HG03460 (cell line): ENCODE data around the gene PARS2.

Experiments used
- ATAC-seq: cut with Tn5 transposase; IDR thresholded peaks from one replicate; pipeline ENCODE4 v1.9.1; 2021; ENCODE audit not compliant: unreplicated experiment

The PARS2 gene

DNA sequence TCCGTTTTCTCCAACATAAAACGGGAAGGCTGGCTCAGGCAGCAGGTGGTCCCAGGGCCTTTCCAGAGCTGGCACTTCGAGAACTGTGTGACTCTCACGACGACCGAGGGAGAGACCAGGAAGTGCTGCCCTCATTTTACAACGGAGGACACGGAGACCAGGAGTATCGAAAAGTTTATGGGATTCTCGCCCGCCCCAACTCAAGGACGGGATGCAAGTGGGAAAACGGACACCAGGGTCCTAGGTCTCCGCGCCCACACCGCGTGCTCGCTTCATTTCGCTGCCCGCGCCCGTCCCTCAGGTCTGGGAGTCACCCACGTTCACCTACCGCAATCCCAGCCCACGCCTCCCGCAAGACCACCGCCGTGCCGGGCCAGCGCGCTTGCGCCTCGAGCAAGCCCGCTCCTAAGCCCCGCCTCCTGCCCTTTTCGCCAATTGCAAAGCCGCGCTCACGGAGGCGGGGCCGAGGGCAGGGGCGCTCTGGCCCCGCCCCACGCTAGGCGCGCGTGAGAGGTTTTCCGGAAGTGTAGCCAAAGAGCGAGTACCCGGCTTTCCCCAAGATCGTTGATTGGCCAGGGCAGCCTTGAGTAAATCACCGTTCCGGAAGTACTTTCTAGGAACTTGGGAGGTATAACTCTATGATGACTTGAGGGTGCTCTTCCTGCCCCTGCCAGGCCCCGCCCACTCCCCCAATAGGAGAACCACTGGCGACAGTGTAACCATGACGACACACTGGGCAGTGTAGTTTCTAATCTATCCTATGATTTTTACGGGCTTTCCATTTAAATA, at the start of gene PARS2:
Gene PARS2 (minus strand): TSS at position 391 of the 789 bp plus-strand sequence. CDS start 5,362 bp downstream, outside the sequence.
- peak; percentile 95 for ATAC-seq

DNA sequence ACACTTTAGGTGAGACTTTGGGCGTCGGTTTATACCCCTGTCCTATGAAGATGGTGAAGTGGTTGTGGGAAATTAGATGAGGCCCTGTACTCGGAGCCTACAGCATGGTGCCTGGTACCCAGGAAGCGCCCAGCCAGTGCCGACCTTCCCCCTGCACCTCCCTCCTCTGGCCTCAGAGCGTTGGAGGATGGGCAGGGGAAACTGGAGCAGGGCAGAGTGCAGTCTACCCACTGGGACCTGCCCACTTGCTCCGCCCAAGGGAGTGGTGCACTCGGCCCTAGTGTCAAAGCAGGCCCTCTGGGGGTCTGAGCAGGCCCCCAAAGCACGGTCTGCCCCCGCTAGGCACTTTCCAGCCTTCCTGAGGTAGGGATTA, 49.8 kb upstream of the PARS2 start:
- no peak for ATAC-seq

DNA sequence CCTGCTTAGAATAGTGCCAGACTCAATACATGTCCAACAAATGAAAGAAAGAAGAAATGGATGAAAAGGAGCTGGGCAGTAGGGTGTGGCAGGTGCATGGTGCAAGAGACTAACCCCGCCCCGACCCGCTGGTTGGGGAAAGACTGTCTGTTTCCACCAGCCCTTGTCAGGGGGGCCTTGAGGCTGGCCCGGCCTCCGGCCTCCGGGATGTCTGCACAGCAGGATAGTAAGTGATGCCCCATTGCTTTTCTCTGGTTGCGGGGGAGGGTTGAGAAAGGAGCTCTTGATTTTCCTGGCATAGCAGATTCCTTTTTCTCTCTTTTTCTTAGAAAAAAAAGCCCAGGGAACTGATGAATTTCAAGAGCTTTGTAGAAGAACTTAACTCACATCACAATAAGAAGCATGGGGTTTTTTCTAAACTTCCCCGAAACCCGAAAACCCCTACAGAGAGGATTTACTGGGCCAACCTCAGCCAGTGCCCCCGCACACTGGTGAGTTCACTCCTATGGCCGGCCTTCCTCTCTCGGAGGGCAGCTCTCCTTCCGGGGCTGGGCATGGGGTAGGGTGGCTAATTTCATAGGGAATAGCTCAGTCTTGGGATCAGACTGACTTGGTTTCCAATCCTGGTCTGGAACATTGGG, 49.3 kb upstream of the PARS2 start:
- ATAC-seq = no peak

DNA sequence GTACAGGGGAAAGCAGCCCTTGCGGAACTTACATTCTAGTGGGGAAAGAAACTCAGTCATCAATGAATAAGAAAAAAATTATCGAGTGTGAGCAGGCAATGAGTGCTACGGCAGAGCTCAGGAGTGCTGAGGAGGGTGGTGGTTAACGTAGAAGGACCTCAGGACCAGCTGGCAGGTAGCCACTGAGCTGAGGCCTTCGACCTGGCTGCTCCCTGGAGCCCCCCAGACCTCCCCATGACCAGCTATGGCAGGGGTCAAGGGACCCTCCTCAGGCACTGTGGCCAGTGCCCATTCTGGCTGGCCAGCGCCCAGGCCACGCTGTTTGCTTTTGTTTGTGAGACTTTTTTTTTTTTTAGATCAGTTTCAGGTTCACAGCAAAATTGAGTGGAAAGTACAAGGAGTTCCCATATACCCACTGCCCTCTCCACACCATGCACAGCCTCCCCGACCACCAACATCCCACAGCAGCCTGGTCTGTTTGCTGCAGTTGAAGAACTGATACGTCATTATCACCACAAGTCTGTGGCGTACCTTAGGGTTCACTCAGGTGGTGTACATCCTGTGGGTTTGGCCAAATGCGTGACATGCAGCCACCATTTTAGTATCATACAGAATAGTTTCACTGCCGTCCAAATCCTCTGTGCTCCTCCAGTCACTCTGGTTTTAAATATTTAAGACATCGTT, 48.6 kb upstream of the PARS2 start:
- no peak for ATAC-seq

DNA sequence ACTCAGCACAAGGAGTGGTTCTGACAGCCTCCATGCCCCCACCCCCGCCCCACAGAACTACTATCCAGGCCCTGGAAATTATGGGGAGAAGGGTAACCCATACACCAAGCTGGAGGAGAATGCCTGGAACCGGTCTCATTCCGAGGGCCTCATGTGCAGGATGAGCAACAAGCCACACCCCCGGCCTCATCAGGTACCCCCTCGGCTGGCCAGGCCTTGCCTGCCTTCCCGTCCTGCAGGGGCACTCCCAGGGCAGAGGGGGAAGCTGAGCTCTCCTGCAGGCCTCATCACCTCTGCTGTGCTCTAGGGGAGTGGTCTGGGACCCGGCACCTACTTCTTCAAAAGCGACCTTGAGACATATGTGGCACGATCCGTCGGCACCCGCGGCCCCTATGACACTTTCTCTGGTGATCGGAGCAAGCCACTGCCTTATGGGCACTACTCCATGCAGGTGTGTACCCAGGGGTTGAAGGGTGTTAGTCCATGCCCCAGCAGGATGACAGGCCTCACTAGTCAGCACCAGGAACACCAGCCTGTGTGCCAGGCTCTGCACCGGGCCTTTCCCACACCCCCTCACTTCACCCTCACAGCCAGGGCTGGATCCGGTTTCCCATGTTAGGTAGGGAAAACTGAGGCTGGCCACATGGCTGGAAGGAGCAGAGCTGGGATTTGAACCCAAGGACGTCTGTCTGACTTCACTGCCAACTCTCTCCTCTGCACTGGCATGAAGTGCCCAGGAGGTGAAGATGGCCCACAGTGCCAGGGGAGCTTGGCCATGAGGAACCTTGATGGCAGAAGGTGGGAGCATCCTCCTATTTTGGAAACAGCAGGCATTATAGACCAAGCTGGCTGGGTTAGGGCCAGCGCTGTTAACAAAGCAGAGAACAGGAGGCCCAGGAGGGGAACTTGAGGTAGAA, 47.7 kb upstream of the PARS2 start:
- no peak for ATAC-seq

- no peak for ATAC-seq
Observed at GRCh38 chr1:54811066-54811465, 46.7 kb upstream of the PARS2 start.

DNA sequence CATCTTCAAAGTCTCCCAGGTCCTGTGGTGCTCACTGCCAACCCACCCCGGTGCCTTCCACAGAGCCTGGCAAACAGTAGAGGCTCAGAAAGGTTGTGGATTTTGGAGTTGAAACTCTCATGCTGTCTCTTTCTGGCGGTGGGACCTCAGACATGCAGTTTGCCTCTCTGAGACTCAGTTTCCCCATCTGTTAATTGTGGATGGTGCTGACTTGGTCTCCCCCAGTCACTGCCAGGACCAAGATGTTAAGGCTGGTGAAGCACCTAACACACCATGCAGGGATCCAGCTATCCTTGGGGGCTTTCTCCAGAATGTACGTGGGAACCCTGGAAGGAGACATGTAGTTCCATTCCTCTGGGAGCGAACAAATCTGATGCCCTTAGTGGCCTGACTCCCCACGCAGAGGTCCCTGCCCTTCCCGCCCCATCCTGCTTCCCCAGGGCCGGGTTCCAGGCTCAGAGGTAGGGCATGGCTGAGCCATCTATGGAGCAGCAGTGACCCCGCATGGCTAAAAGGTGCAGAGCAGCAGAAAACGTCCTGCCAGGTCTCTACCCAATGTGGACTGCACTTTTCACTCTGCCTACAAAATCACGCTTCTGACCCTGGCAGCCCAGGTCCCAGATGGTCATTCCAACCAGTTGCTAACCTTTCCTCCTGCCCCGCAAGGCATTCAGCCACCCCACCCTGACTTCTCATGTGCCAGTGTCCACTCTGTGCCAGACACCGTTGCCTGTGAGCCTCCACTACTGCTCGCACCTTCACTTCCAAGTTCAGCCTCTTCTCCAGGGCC, 46.0 kb upstream of the PARS2 start:
- peak; percentile 51 for ATAC-seq

- ATAC-seq = no peak
Observed at GRCh38 chr1:54809496-54810074, 45.3 kb upstream of the PARS2 start.

DNA sequence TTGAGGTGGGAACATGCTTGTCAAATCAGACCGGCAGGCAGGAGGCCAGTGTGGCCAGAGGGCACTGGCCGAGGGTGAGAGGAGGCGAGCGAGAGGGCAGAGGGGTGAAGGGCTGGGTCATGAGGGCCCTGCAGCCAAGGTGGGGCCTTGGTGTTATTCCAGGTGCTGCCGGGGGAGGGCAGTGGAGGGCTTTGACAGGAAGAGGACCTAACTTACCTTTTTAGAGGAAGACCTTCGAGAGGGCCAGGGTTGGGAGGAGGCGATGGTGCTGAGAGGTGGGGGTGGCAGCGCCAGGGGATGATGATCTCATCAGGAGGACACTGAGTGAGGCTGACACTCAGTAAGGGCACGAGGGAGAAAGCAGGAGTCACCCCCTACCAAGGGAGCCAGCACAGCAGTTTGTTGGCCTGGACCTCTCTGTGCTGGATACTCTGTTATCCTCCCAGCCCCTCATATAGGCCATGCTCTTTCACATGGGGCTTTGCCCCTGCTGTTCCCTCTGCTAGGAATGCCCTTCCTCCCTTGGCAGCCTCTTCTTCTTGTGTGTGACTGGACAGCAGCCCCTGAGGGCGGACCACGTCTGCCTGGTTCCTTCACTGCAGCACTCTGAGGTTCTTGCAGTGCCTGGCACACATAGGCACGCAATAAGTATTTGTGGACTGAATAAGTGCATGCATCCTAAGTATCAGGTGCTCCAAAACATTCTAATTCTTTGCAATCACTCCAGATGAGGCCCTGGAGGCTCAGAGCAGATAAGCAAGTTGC, 44.3 kb upstream of the PARS2 start:
- no peak for ATAC-seq

- ATAC-seq = no peak
Observed at GRCh38 chr1:54807756-54808155, 43.4 kb upstream of the PARS2 start.

DNA sequence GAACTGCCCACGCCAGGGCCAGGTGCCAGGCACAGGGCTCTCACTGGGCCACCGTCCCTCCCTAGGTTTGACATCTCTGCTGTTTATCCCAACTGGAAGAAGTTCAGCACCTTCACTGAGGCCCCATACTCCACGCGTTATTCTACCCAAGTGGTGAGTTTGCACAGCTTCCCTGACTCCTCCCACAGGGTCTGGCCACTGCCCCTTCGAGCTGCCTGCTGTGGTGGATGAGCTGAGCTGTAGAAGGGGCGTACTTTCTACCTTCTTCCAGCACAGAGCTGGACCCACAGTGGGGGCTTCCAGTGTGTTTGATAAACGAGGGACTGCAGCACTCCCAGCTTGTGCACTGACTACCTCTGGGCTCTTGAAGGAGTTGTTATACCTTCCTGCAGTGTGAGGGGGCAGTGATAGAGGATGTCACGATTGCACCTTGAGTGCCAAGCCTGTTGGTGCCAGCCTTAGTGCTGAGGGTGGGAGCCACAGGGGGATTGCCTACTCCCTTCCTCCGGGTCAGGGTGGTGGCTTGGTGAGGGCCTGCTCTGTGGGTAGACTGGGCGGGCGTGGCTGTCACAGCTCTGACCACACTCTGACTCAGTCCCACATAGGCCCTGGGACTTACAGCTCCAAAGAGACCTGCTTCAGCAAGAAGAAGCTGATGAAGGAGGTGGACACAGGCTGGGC, 42.7 kb upstream of the PARS2 start:
- no peak for ATAC-seq

- ATAC-seq = no peak
Observed at GRCh38 chr1:54805981-54806381, 41.7 kb upstream of the PARS2 start.

- no peak for ATAC-seq
Observed at GRCh38 chr1:54805466-54805865, 41.1 kb upstream of the PARS2 start.

DNA sequence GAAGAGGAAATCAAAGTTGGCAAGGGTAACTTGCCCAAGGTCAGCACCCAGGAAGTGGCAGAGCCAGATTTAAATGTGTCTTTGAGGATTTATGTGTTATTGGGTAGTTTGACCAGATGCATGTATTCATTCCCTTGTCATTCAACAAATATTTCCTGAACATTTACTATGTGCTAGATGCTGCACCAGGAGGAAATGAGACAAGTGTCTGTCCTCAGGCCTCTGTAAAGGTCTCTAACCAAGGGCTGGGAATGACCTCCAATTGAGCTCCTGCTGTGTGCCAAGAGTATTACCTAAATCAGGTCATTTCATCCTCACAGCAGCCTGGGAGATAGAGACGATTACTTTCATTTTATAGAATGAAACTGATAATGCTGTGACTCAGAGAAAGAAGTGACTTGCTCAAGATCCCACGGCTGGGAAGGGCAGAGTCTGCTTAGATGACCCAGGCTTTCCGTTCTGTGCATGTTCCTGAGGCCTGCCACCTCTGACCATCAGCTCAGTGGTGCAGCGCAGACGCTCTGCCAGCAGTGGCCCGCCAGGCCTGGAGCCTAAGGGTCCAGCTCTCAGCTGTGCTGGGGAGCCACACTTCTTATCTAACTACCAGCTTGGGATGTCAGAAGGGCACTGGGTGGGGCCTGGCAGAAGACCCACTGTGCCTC, 40.3 kb upstream of the PARS2 start:
- ATAC-seq = no peak

GRCh38 chr1:54803761-54804470, 39.6 kb upstream of the PARS2 start:
- no peak for ATAC-seq

- ATAC-seq = peak; percentile 78
Observed at GRCh38 chr1:54800899-54801759, 36.8 kb upstream of the PARS2 start, which contains the start of gene TTC22. Gene TTC22, minus strand, starts transcription at chr1:54801323. Its CDS starts 160 bp downstream, at chr1:54801163.
